Measurements from ENCODE around the gene ZNF280D.

Gene ZNF280D

DNA sequence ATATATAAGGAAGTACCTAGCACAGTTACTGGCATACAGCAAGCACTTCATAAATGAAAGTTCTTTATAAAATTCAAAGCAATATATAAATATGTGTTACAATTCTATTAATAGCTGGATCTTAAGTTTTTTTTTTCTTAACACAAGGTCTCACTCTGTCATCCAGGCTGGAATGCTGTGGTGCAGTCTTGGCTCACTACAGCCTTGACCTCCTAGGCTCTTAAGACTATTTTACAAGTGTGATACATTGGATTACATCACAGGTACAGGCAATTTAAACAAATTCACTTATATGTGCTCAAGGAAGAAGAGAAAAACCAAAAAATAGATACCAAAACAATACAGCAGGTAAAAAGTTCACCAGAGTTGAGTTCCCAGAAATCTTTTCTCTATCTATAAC, 60.6 kb downstream of the ZNF280D start:
- Histone ChIP-seq H3K9ac (ENCODE audit: low read length) (no peak overlapping the region), H3K36me3 (ENCODE audit: control insufficient read depth, insufficient read depth, low read length, severe bottlenecking) (peaks cover 53% of the 10 kb centered on the region), H3K4me1 (ENCODE audit: control insufficient read depth, insufficient read depth, low read length) (peaks cover 3% of the 10 kb centered on the region), H3K4me3 (ENCODE audit: low read length) (no peak overlapping the region), H3K27me3 (replicated peaks; ENCODE audit: control insufficient read depth, insufficient read depth, low read length) (no peaks in the 10 kb centered on the region), H3K9me3 (ENCODE audit: control insufficient read depth, low read length) (no peaks in the 10 kb centered on the region)
- DNase-seq (ENCODE audit: low read depth), result peak; percentile 8

DNA sequence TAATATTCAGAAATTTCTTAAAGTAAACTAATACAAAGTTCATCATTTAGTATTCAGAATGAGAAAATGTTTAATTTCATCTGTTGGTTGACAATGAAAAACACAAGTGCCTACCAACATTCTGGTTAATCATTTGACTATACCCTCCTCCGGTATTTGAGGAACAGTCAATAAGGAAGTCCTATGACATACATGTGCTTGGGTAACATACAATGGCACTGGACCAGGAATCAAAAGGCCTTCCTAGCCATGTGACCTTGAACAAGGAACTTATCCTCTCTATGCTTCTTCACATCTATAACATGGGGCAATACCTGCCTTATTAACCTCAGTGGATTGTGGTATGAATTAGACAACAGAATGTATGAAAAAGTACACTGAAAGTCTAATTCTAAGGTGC, 65.8 kb downstream of the ZNF280D start:
- Histone ChIP-seq H3K9me3 (ENCODE audit: control insufficient read depth, low read length) (no peaks in the 10 kb centered on the region), H3K4me3 (ENCODE audit: low read length) (no peak overlapping the region), H3K36me3 (ENCODE audit: control insufficient read depth, insufficient read depth, low read length, severe bottlenecking) (peaks cover 62% of the 10 kb centered on the region), H3K4me1 (ENCODE audit: control insufficient read depth, insufficient read depth, low read length) (peaks cover 4% of the 10 kb centered on the region), H3K27me3 (replicated peaks; ENCODE audit: control insufficient read depth, insufficient read depth, low read length) (no peaks in the 10 kb centered on the region), H3K9ac (ENCODE audit: low read length) (no peak overlapping the region)
- no peak for DNase-seq (ENCODE audit: low read depth)

DNA sequence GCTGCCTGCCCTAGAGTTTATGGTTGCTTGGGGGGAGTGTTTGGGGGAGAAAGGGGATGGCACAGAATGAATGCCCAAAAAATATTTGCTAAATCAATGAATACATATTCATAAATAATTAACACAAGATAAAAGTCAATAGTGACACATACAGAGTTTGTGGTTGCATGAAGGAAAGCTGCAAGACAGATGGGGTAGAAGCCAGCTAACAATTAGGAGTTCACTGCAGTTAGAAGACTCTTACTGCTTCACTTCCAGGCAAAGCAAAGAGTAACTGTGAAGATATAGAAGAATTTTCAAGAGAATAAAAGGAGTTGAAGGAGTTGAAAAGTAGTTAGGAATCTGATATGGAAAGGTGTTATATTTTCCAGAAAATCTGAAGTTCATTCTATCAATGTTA, 72.4 kb downstream of the ZNF280D start:
- no peaks in the 10 kb centered on the region for H3K9me3 ChIP-seq (ENCODE audit: control insufficient read depth, low read length)
- DNase-seq (ENCODE audit: low read depth), result no peak
- H3K9ac ChIP-seq (ENCODE audit: low read length), result no peak overlapping the region
- no peaks in the 10 kb centered on the region for H3K4me1 ChIP-seq (ENCODE audit: control insufficient read depth, insufficient read depth, low read length)
- H3K27me3 ChIP-seq (replicated peaks; ENCODE audit: control insufficient read depth, insufficient read depth, low read length), result no peaks in the 10 kb centered on the region
- no peak overlapping the region for H3K4me3 ChIP-seq (ENCODE audit: low read length)
- H3K36me3 ChIP-seq (ENCODE audit: control insufficient read depth, insufficient read depth, low read length, severe bottlenecking), result peaks cover 52% of the 10 kb centered on the region

DNA sequence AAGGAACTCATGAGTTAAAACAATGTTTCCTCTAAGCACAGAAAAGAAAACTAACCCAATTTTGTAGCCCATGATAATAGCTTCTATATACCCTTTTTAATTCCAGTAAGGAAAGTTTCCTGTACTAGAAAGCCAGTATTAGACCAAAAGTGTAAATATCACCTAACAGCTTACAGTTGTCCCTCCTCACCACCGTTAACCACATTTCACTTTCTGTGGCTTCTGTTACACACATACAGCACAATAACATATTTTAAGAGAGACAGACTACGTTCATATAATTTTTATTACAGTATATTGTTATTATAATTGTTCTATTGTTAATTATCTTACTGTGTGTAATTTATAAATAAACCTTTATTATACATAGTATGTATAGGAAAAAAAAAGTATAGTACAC, 74.1 kb downstream of the ZNF280D start:
- Histone ChIP-seq H3K9me3 (ENCODE audit: control insufficient read depth, low read length) (no peaks in the 10 kb centered on the region), H3K4me3 (ENCODE audit: low read length) (no peak overlapping the region), H3K27me3 (replicated peaks; ENCODE audit: control insufficient read depth, insufficient read depth, low read length) (no peaks in the 10 kb centered on the region), H3K36me3 (ENCODE audit: control insufficient read depth, insufficient read depth, low read length, severe bottlenecking) (peaks cover 36% of the 10 kb centered on the region), H3K4me1 (ENCODE audit: control insufficient read depth, insufficient read depth, low read length) (peaks cover 1% of the 10 kb centered on the region), H3K9ac (ENCODE audit: low read length) (no peak overlapping the region)
- no peak for DNase-seq (ENCODE audit: low read depth)

DNA sequence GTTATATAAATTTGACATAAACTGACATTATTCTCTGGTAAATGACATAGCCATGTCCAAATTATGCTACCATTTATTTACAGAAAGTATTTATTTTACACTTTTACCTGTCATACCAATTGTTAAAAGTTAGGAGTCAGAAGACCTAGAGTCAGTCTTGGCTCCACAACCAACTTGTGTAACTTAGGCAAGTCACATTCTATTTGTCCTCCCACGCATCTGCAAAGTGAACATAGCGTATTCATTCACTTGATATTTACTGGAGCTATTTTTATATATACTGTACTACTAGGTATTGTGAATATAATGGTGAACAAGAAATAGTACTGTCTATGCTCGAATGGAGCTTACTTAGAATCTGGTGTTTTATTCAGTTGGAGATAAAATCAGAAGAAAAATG, 78.7 kb downstream of the ZNF280D start:
- Histone ChIP-seq H3K9ac (ENCODE audit: low read length) (no peak overlapping the region), H3K36me3 (ENCODE audit: control insufficient read depth, insufficient read depth, low read length, severe bottlenecking) (peaks cover 31% of the 10 kb centered on the region), H3K4me1 (ENCODE audit: control insufficient read depth, insufficient read depth, low read length) (peaks cover 9% of the 10 kb centered on the region), H3K27me3 (replicated peaks; ENCODE audit: control insufficient read depth, insufficient read depth, low read length) (no peaks in the 10 kb centered on the region), H3K4me3 (ENCODE audit: low read length) (no peak overlapping the region), H3K9me3 (ENCODE audit: control insufficient read depth, low read length) (no peaks in the 10 kb centered on the region)
- DNase-seq (ENCODE audit: low read depth), result no peak

DNA sequence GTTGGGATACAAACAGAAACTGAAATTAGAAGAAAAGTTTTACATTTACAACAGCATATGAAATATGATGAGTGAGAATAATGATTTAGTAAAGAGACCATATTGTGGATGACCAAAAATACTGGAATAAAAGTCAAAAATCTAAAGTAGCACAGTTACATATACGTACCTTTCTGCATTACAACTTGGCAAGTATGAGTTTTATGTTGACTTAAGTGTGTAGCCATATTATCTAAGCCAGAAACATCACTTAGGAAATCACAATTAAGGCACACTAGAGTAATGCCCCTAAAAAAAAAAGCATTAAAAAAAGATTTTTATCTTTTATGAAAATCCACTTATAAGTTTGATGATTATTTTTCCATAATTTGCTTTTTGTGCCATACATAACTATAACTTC, 79.1 kb downstream of the ZNF280D start:
- peaks cover 31% of the 10 kb centered on the region for H3K36me3 ChIP-seq (ENCODE audit: control insufficient read depth, insufficient read depth, low read length, severe bottlenecking)
- H3K27me3 ChIP-seq (replicated peaks; ENCODE audit: control insufficient read depth, insufficient read depth, low read length), result no peaks in the 10 kb centered on the region
- H3K4me1 ChIP-seq (ENCODE audit: control insufficient read depth, insufficient read depth, low read length), result peaks cover 9% of the 10 kb centered on the region
- no peak overlapping the region for H3K4me3 ChIP-seq (ENCODE audit: low read length)
- no peak overlapping the region for H3K9ac ChIP-seq (ENCODE audit: low read length)
- H3K9me3 ChIP-seq (ENCODE audit: control insufficient read depth, low read length), result no peaks in the 10 kb centered on the region
- no peak for DNase-seq (ENCODE audit: low read depth)

DNA sequence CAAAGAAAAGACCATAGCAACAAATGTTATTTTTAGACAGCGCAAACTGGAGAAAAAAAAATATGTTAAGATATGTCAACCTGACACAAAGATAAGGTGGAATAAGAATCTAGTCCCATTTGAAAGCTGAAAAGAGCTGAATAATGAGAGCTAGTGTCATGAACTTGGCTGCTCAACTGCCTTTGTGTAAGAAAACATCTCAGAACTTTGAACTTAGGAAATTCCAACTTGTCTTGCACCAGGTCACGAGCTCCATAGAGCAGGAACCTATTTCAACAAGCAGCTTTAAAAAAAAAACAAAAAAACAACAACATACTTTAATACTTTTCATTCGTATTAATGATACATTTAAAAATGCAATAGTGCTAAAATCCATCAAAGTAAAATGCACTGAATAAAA, 79.5 kb downstream of the ZNF280D start:
- Histone ChIP-seq H3K36me3 (ENCODE audit: control insufficient read depth, insufficient read depth, low read length, severe bottlenecking) (peaks cover 29% of the 10 kb centered on the region), H3K9me3 (ENCODE audit: control insufficient read depth, low read length) (no peaks in the 10 kb centered on the region), H3K27me3 (replicated peaks; ENCODE audit: control insufficient read depth, insufficient read depth, low read length) (no peaks in the 10 kb centered on the region), H3K4me1 (ENCODE audit: control insufficient read depth, insufficient read depth, low read length) (peaks cover 9% of the 10 kb centered on the region), H3K4me3 (ENCODE audit: low read length) (no peak overlapping the region), H3K9ac (ENCODE audit: low read length) (no peak overlapping the region)
- DNase-seq (ENCODE audit: low read depth), result no peak

DNA sequence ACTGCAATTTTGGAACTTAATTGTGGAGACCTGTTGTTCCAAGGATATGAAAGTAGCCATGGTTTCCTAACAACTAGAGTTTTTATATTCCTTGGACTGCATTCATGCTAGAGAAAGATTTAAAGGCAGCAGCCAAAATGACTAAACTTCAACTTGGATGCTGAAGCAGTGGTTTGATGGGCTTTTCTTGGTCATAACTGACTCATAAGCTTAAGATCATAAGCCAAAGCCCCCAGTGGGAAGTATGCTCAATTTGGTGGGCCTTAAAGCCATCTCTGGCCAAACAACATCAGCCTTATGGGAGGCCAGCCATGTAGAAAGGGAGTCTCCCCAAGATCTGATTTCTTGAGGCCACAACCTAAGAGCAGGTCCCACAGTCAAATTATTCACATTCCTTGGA, 80.2 kb downstream of the ZNF280D start:
- no peaks in the 10 kb centered on the region for H3K27me3 ChIP-seq (replicated peaks; ENCODE audit: control insufficient read depth, insufficient read depth, low read length)
- DNase-seq (ENCODE audit: low read depth), result no peak
- no peak overlapping the region for H3K4me3 ChIP-seq (ENCODE audit: low read length)
- no peak overlapping the region for H3K9ac ChIP-seq (ENCODE audit: low read length)
- H3K9me3 ChIP-seq (ENCODE audit: control insufficient read depth, low read length), result no peaks in the 10 kb centered on the region
- H3K36me3 ChIP-seq (ENCODE audit: control insufficient read depth, insufficient read depth, low read length, severe bottlenecking), result peaks cover 24% of the 10 kb centered on the region
- H3K4me1 ChIP-seq (ENCODE audit: control insufficient read depth, insufficient read depth, low read length), result peaks cover 9% of the 10 kb centered on the region

DNA sequence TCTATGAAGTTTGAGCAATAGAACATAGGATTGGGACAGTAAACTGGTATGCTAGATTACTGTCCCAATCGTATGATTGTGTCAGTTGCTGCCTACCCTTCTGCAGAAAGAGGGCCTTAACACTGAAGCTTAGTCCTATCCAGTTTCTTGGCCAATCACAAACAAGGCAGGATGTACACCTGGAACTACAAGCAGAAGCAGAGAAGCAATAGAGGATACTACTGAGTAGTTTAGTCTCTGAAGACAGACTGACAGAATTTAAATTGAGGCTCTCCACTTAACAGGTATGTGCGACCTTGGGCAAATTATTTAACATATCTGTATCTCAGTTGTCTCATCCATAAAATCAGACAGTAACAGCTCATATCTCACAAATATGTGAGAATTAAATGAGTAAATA, 85.0 kb downstream of the ZNF280D start:
- H3K36me3 ChIP-seq (ENCODE audit: control insufficient read depth, insufficient read depth, low read length, severe bottlenecking), result peaks cover 8% of the 10 kb centered on the region
- peaks cover under 1% of the 10 kb centered on the region for H3K4me1 ChIP-seq (ENCODE audit: control insufficient read depth, insufficient read depth, low read length)
- no peak for DNase-seq (ENCODE audit: low read depth)
- H3K9ac ChIP-seq (ENCODE audit: low read length), result no peak overlapping the region
- H3K9me3 ChIP-seq (ENCODE audit: control insufficient read depth, low read length), result no peaks in the 10 kb centered on the region
- no peak overlapping the region for H3K4me3 ChIP-seq (ENCODE audit: low read length)
- H3K27me3 ChIP-seq (replicated peaks; ENCODE audit: control insufficient read depth, insufficient read depth, low read length), result no peaks in the 10 kb centered on the region

DNA sequence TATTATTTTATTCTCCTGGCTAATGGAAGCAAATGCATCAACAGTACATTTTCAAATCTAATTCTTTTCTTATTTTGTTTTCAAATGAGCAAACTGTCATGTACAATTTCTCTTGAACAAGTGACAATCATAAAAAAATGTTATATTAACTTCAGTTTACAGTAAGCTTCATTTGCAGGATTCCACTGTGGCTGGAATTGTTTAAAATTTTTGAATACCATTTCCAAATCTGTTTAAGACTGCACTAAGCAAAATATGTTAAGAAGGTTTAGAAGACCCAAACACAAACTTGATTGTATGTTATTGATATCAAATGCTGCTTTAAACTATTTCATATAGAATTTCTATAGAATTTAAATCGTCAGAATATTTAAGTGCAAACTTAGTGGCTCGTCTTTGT, 92.8 kb downstream of the ZNF280D start:
- peaks cover 21% of the 10 kb centered on the region for H3K36me3 ChIP-seq (ENCODE audit: control insufficient read depth, insufficient read depth, low read length, severe bottlenecking)
- H3K4me1 ChIP-seq (ENCODE audit: control insufficient read depth, insufficient read depth, low read length), result no peaks in the 10 kb centered on the region
- H3K27me3 ChIP-seq (replicated peaks; ENCODE audit: control insufficient read depth, insufficient read depth, low read length), result no peaks in the 10 kb centered on the region
- no peak overlapping the region for H3K9ac ChIP-seq (ENCODE audit: low read length)
- peak; percentile 44 for DNase-seq (ENCODE audit: low read depth)
- H3K9me3 ChIP-seq (ENCODE audit: control insufficient read depth, low read length), result no peaks in the 10 kb centered on the region
- no peak overlapping the region for H3K4me3 ChIP-seq (ENCODE audit: low read length)

DNA sequence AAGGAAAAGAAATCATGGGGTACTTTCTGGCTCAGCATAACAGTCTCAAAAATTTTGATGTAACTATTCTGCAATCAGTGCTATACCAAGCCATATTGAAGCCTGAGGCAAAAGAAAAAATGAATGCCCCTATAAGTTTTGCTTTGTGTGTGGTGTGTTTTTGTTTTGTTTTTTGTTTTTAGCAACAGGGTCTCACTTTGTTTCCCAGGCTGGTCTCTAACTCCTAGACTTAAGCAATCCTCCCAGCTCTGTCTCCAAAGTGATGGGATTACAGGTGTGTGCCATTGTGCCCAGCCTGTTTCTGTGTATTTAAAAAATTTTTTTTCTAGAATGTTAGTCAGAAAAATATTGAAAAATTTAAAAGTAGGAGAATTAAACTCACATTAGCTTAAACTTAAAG, 93.2 kb downstream of the ZNF280D start:
- peak; percentile 26 for DNase-seq (ENCODE audit: low read depth)
- Histone ChIP-seq H3K36me3 (ENCODE audit: control insufficient read depth, insufficient read depth, low read length, severe bottlenecking) (peaks cover 21% of the 10 kb centered on the region), H3K4me3 (ENCODE audit: low read length) (no peak overlapping the region), H3K9ac (ENCODE audit: low read length) (no peak overlapping the region), H3K9me3 (ENCODE audit: control insufficient read depth, low read length) (no peaks in the 10 kb centered on the region), H3K27me3 (replicated peaks; ENCODE audit: control insufficient read depth, insufficient read depth, low read length) (no peaks in the 10 kb centered on the region), H3K4me1 (ENCODE audit: control insufficient read depth, insufficient read depth, low read length) (no peaks in the 10 kb centered on the region)

DNA sequence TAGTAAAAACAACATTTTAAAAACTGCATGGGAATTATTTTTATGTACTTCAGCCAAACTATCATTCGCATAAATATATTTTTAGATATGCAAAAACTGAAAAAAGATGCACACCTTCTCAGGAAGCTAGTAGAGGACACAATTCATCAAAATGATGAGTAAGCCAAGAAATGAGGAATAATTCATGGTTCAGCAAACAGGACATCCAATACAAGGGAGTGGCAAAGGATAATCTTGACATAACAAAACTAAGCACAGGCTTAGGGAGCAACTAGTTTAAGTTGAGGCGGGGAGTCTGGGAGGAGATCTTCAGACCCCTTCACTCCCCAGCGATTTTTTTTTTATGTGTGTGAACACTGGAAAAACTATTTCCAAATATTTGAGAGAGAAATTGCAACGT, 93.7 kb downstream of the ZNF280D start:
- Histone ChIP-seq H3K4me1 (ENCODE audit: control insufficient read depth, insufficient read depth, low read length) (no peaks in the 10 kb centered on the region), H3K27me3 (replicated peaks; ENCODE audit: control insufficient read depth, insufficient read depth, low read length) (no peaks in the 10 kb centered on the region), H3K4me3 (ENCODE audit: low read length) (no peak overlapping the region), H3K9me3 (ENCODE audit: control insufficient read depth, low read length) (no peaks in the 10 kb centered on the region), H3K9ac (ENCODE audit: low read length) (no peak overlapping the region), H3K36me3 (ENCODE audit: control insufficient read depth, insufficient read depth, low read length, severe bottlenecking) (peaks cover 23% of the 10 kb centered on the region)
- no peak for DNase-seq (ENCODE audit: low read depth)

All from adipocyte (in vitro differentiated cells).